H1 (cell line): Measurements from ENCODE around the gene LHPP. TPM values are rescaled to one million over a fixed set of nuclear protein-coding genes. Genes with fewer than 3 reads are reported as not detected.

ENCODE experiments used
- BCL11A ChIP-seq, 2 experiments: IDR thresholded peaks; one replicate each; pipeline ENCODE4 v1.6.1; 2011; ENCODE audit warnings: low read depth in 2 of 2, low read length in 2 of 2, mild to moderate bottlenecking in 2 of 2
- EZH2 ChIP-seq: fragments of 200-600 bp; sonication (generic); IDR thresholded peaks from 2 replicates; pipeline ENCODE4 v1.7.1; 2012; ENCODE audit warnings: low read depth, mild to moderate bottlenecking, moderate library complexity, low read length, inconsistent platforms; ENCODE audit not compliant: severe bottlenecking
- HDAC6 ChIP-seq: IDR thresholded peaks from one replicate; pipeline ENCODE4 v1.7.1; 2012; ENCODE audit warnings: low read depth, mild to moderate bottlenecking, inconsistent platforms, low read length, moderate library complexity
- JUND ChIP-seq: IDR thresholded peaks from 2 replicates; pipeline ENCODE4 v1.6.1; 2011; ENCODE audit warnings: mild to moderate bottlenecking, improper control_type of control experiment, low read length
- RFX5 ChIP-seq: IDR thresholded peaks from 2 replicates; pipeline ENCODE4 v1.6.1; 2011; ENCODE audit warnings: low read depth, low read length, improper control_type of control experiment, borderline replicate concordance
- TCF12 ChIP-seq: IDR thresholded peaks from 2 replicates; pipeline ENCODE4 v1.6.1; 2011; ENCODE audit warnings: low read depth, mild to moderate bottlenecking, low read length
- polyA plus RNA-seq, 7 experiments: library from polyadenylated mRNA; depleted of rRNA in 3 of 7; stranded (reverse) in 5 of 7; unstranded in 2 of 7; fragments of >200 nt in 5 of 7; fragments of 200-250 nt in 2 of 7; gene quantifications; 1 replicate in 5 of 7; 2 replicates in 1 of 7; 4 replicates in 1 of 7; pipeline versions ENCODE4 v1.2.1 to v1.2.3, GENCODE V29; 2011 to 2013; ENCODE audit warnings: missing spikeins in 2 of 7, mixed read lengths in 2 of 7
- total RNA-seq: library from RNA; stranded (reverse); fragmentation: NEBNext Ultra II Directional; extraction: Animal tissue kit (Norgen Biotek cat#: 25700); gene quantifications from 2 replicates; pipeline ENCODE4 v1.2.1, GENCODE V29; 2021

LHPP gene
- total and polyA plus RNA-seq, 2 of the 8 experiments (the other 6 are each of a cell fraction or from before 2014, with no cell fraction given), result 26.0 to 45.0 TPM

- no peak for TF ChIP-seq EZH2
- TF ChIP-seq TCF12, result no peak
- TF ChIP-seq RFX5, result no peak
- no peak for TF ChIP-seq BCL11A (IDR thresholded peaks at IDR 0.05; ENCODE audit: low read depth in 2 of 2, low read length in 2 of 2)
- TF ChIP-seq HDAC6, result no peak
- no peak for TF ChIP-seq JUND
Measured at GRCh38 chr10:124629415-124629814, 167.8 kb downstream of the LHPP start (continued).
